GM15510 (cell line): Measurements from ENCODE around the gene DBNDD1.

Source experiments
- POLR2A ChIP-seq: IDR thresholded peaks from 3 replicates; pipeline ENCODE4 v1.6.1; 2011; ENCODE audit warnings: borderline replicate concordance; ENCODE audit not compliant: insufficient read length; ENCODE audit errors: extremely low read depth

The DBNDD1 gene, protein sequence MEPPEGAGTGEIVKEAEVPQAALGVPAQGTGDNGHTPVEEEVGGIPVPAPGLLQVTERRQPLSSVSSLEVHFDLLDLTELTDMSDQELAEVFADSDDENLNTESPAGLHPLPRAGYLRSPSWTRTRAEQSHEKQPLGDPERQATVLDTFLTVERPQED

DNA sequence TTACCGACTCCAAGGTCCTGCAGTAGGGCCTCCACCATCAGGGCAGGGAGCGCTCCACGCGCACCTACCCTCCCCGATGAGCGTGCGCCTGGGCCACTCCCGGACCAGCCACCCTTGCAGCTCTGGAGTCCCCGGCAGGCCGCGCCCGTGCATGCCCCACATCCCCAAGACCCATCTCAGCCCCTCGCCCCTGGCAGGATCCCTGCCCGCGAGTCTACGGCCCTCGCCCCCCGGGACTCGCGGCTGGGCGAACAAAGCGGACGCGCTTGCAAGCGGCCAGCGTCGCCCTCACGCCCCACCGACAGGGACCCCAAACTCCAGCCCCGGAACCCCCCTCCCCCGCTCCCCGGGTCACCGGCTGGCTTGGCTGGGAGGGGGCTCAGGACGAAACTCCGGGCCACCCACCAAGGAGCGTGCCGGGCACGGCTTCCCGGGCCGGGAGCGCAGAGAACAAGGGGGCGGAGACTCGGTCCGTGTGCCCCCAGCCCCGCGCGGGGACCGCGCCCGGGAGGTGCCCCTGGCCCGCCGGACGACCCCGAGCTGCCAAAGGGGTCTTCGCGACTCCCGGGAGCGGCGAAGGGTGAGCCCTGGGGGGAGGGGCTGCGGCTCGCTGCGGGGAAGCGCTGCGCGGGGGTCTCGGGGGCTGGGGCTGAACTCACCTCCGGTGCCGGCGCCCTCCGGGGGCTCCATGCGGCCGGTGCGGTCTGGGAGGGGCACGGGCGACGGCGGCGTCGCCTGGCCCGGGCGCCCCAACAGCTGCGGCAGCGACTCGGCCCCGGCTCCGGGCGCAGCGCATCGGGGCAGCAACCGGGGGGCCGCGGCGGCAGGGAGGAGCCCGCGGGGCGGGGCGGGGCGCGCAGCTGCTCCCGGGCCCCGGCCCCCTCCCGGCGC, at the start of gene DBNDD1:
Gene DBNDD1, minus strand, starts transcription at position 805 of the 891 bp plus-strand sequence. Its CDS starts 115 bp downstream, at position 690.
- no peak for TF ChIP-seq POLR2A

DNA sequence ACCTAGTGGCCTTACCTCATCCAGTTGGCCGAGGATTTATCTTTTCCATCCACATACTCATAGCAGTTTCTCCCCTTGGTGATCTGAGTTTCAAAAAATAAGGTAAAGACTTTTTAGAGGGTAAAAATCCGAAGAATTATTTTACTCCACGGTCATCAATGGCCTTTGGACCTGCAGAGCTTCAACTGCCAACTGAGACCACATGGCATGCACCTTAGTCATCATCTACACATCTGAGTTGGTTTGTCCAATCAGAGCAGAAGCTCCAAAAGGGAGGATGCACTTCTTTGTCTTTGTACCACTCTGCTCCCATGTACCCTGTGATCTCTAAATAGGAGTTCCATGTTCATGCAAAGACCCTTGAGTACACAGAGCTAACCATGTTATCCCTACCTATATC, 42.2 kb upstream of the DBNDD1 start:
- TF ChIP-seq POLR2A = no peak

DNA sequence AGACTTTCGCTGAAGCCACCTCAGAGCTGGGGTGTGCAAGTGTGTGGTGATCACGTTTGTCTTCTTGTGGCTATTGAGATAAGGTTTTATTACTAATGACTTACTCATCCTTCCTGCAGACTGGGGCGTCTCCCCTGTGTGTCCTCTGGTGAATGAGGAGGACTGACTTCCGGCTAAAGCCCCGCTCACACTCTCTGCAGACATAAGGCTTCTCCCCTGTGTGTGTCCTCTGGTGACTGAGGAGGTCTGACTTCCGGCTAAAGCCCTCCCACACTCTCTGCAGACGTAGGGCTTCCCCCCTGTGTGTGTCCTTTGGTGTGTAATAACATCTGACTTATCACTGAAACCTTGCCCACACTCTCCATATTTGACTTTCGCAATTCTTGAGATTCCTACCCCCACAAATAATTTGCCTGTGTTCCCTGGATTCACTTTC, 38.5 kb upstream of the DBNDD1 start:
- TF ChIP-seq POLR2A = no peak

DNA sequence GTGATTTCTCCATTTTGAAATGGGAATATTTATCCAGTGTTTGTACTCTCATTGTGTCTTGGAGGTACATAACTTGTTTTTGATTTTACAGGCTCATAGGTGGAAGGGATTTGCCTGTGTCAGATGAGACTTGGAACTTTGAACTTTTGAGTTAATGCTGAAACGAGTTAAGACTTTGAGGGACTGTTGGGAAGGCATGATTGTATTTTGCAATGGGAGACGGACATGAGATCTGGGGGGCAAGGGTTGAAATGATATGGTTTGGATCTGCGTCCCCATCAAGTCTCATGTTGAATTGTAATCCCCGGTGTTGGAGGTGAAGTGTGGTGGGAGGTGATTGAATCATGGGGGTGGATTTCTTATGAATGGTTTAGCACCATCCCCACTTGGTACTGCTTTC, 36.1 kb upstream of the DBNDD1 start:
- no peak for TF ChIP-seq POLR2A

DNA sequence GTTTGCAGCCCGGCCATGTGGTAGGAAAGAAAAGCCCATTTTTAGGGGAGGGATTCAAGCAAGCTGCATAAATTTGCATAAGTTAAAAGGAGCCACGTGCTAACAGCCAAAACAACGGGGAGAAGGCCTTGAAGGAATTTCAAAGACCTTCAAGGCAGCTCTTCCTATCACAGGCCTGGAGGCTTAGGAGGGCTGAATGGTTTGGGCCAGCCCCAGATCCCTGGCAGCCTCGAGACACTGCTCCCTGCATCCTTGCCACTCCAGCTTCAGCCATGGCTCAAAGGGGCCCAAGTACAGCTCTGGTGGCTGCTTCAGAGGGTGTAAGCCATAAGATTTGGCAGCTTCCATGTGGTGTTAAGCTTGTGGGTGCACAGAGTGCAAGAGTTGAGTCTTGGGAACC, 35.3 kb upstream of the DBNDD1 start:
- no peak for TF ChIP-seq POLR2A

DNA sequence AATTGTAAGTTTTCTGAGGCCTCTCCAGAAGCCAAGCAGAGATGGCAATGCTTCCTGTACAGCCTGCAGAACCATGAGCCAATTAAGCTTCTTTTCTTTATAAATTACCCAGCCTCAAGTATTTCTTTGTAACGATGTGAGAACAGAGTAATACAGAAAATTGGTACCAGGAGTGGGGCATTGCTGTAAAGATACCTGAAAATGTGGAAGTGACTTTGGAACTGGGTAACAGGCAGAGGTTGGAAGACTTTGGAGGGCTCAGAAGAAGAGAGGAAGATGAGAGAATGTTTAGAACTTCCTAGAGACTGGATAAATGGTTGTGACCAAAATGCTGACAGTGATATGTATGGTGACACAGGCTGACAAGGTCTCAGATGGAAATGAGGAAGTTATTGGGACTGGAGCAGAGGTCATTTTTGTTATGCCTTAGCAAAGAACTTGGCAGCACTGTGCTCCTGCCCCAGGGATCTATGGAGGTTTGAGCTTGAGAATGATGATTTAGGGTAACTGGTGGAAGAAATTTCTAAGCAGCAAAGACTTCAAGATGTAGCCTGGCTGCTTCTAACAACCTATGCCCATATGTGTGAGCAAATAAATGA, 34.7 kb upstream of the DBNDD1 start:
- TF ChIP-seq POLR2A = no peak

DNA sequence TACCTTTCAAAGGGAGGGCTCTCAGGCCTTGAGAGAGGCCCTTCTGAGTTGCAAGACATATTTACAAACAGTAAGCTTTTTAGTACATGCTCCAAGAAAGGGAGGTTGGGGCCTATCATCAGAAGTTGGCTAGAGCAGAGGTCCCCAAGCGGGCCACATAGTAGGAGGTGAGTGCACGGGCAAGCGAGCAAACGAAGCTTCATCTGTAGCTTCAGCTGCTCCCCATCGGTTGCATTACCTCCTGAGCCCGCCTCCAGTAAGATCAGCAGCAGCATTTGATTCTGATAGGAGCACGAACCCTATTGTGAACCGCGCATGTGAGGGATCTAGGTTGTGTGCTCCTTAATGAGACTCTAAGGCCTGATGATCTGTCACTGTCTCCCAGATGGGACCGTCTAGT, 31.7 kb upstream of the DBNDD1 start:
- no peak for TF ChIP-seq POLR2A

DNA sequence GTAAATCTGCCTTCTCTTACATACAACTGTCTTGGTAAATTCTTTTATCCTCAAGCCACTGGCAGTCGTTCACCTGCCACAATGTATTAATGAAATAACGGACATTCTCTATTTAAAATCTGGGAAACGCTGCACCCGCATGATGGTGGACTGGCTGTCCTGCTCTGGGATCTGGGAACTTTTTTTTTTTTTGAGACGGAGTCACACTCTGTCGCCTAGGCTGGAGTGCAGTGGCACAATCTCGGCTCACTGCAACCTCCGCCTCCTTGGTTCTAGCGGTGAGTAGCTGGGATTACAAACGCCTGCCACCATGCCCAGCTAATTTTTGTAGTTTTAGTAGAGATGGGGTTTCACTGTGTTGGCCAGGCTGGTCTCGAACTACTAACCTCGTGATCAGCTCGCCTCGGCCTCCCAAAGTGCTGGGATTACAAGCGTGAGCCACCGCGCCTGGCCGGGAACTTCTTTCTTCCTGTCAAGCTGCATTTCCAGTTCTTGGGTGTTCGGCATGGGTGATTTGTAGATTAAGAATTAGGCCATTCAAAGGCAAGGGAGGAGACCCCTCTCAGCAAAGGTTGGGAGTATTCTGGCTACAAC, 29.6 kb upstream of the DBNDD1 start:
- TF ChIP-seq POLR2A = no peak

DNA sequence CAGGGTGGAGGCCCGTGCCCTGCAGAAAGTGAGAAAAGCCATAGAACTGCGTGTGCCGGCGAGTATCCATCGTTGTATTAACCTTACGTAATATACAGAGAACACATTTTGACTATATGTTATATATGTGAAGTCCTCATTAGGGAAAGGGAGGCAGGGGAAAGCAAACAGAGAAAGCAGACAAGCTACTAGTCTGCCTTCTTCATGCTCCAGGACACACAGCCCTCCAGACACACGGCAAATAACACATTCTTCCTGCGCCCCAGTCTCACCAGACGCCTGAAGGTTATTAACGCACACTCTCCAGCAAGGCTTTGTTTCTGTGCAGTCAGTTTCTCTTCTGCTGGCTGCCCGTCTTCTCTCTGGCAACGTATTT, 29.1 kb upstream of the DBNDD1 start:
- no peak for TF ChIP-seq POLR2A

DNA sequence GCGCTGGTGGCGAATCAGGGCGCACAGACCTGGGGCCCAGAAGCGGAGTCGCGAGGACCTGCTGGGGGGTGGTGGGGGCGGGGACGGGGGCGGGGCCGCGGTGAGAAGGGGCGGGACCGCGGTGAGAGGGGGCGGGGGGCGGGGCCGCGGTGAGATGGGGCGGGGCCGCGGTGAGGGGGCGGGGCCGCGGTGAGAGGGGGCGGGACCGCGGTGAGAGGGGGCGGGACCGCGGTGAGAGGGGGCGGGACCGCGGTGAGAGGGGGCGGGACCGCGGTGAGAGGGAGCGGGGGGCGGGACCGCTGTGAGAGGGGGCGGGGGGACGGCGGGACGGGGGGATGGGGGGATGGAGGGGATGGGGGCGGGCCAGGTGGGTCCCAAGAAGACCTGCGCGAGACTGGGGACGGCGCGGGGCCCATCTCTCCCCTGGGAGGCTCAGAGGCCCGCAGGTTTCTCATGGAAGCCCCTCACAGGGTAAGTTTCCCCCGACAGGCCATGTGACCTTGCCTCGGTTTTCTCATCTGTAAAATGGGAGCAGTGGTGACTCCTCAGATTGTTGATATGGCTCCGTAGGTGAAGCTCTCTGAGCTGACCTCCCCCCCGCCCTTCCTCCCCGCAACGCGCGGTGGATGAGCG, 28.6 kb upstream of the DBNDD1 start:
- no peak for TF ChIP-seq POLR2A

DNA sequence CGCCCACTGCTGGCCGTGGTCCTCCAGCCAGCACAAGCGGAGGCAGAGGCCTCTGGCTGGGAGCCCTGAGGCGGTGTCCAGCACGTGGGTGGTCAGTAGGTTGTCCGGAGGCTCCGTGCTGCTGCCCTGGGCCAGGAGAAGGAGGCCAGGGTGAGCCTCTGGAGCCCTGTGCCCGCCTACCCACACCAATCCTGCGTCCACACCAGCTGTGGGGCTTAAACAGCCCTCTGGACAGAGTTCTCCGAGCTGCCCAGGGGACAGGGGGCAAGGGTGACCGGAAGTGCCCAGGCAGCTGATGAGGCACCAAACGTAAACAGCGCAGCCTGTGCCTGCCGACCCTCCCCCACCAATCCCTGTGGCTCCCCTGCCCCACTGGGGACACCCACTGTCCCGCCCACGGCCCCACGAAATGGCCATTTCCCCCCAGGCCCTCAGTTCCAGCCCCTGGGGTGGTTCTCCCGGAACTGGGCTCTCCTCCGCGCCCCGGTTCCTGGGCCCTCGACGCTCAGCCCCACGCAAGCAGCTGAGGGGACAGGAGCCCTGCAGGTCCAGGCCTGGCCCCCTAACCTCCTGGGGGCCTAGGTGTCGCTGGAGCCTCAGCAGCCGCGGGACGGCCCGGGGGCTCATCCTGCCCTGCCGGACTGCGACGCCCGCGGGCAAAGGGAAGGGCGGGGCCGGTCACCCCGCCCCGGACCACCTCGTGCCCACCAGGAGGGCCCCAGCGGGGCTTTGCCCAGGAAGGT, 27.9 kb upstream of the DBNDD1 start:
- TF ChIP-seq POLR2A = no peak

DNA sequence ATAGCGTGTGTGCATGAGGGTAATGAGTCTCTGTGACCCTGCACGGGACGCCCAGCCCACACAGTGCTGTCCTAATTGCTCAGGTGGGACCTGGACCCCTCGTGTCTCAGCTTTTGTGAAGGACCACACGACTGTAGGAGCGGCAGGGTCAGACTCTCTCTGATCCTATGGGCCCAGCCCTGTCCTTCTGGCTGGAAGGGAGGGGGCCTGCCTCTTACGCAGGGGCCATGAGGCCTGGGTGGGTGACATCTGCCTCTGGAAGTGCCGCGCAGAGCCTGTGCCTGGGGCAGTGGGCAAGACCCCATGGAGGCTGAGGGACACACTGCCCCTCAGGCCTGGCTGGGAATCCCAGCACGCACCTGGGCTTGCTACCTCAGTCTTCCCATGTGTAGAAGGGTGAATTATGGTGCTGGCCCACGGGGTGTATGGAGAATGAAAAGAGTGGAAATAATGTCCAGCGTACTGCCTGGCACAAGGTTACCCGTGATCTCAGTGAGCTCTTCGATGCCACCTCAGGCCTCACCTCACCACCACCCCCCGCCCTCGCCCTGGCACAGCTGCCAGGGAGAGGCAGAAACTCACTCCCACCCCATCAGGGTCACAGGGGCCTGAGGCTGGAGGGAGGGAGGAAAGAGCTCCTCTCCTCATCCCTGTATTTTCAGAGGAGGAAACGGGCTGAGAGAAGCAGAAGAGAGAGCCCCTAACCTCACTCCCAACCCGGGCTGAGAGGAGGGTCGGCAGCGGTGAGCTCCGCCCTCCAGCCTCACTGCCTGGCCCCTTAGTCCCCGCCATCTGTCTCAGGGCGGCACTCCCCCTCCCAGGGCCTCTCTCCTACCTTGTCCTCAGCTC, 27.1 kb upstream of the DBNDD1 start:
- no peak for TF ChIP-seq POLR2A

DNA sequence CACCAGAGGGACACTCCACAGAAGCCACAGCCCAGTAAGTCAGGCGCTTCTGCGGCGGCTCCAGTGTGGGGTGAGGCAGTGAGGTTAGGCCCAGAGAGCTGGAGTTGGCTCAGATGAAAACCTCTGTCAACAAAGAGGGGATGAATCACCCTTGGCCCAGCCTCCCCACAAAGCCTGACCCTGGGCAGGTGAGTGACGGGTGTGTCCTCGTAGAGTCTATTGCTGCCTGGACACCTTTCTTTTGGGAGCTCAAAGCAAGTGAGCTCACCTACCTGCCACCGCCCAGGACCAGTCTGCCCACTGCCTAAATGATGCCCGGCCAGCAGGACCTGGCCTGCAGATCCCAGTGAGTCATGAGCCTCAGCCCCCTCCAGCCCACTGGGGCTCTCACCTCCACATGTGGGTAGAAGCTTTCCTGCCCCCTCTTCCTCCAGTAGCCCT, 24.9 kb upstream of the DBNDD1 start:
- TF ChIP-seq POLR2A = no peak

DNA sequence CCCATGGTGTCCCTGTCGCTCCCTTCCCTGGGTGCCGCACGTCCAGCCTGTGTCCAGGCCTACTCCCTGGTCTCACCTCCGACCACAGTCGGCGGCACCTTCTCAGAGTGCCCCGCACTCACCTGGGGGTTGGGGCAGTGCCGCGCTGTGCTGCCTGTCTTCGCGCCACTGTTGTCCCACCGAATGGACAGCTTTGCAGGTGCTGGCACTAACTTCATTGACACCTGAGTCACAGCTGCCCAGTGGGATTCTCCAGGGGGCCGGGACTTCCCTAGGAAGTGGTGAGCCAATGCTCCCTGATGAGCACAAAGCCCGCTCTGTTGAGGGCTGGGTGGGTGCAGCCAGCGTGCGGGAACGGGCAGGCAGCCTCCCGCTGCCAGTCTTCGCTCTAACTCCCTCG, 24.3 kb upstream of the DBNDD1 start:
- no peak for TF ChIP-seq POLR2A

DNA sequence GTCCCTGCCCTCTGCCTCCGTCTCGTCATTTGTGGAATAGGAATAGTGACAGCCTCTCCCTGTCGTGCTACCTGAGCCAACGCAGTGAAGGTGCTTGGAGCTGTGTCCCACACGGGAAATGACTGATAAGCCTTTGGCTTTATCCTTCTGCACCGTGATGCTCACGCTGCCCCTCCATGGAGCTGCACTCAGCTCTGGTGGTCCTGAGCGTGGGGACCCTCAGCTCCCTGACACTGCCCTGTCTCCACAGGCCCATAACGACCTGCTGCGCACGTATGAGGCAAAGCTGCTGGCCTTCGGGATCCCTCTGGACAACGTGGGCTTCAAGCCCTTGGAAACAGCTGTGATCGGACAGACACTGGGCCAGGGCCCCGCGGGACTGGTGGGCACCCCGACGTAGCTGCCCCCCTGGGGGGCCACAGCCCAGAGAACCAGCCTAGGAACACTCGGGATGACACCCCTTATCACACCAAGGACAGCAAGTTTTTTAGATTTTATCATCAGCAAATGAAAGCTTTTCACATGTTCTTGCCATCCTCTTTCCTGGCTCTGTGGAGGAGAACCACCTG, 23.8 kb upstream of the DBNDD1 start:
- TF ChIP-seq POLR2A = no peak
